GM19099 (cell line): Measurements from ENCODE around the gene BSG.
A peak's percentile ranks its signal among the peaks of the same experiment; 100 is the strongest.

Source experiments
- POLR2A ChIP-seq: IDR thresholded peaks from 3 replicates; pipeline ENCODE4 v1.6.1; 2011; ENCODE audit warnings: low read depth; ENCODE audit not compliant: insufficient read length; ENCODE audit errors: extremely low read depth

Gene BSG

GRCh38 chr19:572140-572742 is at the start of gene BSG:
Gene BSG (plus strand): TSS chr19:572596. CDS start chr19:572635, 39 bp downstream.
- peak; percentile 99 for TF ChIP-seq POLR2A

DNA sequence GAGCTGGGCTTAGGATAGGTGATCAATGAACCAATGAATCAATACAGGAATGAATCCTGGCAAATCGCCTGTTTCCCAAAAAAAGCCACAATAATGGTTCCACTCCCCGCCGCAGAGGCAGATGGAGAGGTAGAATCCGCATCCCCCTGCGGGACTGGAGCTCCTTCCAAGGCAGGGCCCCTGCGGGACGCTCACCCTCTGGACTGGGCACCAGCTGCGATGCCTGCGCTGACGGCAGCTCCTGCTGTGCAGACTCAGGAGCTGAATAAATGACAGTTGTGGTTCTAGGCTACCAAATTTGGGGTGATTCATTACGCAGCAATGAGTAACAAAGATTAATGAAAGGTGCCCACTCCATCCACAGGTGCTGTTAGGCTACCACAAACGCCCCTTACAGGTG is 49.7 kb upstream of the BSG start:
- no peak for TF ChIP-seq POLR2A

GRCh38 chr19:524062-524674 is 48.2 kb upstream of the BSG start:
- no peak for TF ChIP-seq POLR2A

GRCh38 chr19:525029-525428 is 47.4 kb upstream of the BSG start:
- TF ChIP-seq POLR2A, result no peak

DNA sequence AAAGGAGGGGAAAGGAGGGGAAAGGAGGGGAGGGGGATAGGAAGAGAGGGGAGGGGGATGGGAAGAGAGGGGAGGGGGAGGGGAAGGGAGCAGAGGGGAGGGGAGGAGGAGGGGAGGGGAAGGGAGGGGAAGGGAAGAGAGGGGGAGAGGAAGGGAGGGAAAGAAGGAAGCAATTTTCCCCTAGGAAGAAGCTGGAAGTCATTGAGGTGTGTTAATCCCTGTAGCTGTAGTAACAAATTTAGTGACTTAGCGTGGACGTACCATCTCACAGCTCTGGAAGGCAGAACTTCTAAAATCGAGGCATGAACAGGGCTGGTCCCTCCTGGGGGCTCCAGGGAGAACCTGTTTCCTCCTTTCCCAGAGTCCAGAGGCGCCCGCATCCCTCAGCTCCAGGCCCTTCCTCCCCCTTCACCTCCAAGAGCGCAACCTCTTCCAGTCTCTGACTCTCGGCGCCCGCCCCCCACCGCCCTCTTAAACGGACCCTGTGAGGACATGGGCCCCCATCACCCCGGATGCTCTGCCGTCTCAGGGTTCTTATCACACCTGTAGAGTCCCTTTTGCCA is 46.5 kb upstream of the BSG start:
- TF ChIP-seq POLR2A, result no peak

GRCh38 chr19:530134-531008 is 42.0 kb upstream of the BSG start:
- TF ChIP-seq POLR2A, result no peak

- TF ChIP-seq POLR2A, result no peak
Observed at GRCh38 chr19:531009-531752, 41.2 kb upstream of the BSG start.

DNA sequence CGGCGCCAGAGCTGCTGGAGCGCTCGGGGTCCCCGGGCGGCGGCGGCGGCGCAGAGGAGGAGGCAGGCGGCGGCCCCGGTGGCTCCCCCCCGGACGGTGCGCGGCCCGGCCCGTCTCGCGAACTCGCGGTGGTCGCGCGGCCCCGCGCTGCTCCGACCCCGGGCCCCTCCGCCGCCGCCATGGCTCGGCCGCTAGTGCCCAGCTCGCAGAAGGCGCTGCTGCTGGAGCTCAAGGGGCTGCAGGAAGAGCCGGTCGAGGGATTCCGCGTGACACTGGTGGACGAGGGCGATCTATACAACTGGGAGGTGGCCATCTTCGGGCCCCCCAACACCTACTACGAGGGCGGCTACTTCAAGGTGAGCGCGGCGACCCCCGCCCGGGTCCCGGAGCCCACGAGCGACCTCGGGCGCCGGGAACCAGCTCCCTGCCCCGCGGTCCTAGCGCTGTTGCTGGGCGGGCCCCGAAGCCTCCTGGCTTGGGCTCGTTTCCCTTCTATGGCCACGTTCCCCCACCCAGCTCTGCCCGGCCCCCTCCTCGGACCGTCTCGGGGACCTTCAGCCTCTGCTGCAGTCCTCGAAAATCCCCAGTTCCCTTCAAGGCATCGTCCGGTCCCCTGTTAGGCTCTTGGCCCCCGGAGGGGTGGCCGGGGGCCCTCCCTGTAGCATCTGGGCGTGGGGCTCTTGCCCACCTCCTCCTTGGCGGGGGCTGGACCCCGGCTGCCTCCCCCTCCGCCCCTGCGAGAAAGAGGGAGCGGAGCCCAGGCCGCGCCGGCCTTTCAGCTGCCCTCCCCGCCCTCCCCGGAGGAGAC is 40.4 kb upstream of the BSG start, which contains the start of gene CDC34:
Gene CDC34 (plus strand): TSS at position 8 of the 808 bp plus-strand sequence. CDS start 172 bp downstream, at position 180.
- TF ChIP-seq POLR2A, result peak; percentile 87

- no peak for TF ChIP-seq POLR2A
Observed at GRCh38 chr19:532561-533363, 39.6 kb upstream of the BSG start.

DNA sequence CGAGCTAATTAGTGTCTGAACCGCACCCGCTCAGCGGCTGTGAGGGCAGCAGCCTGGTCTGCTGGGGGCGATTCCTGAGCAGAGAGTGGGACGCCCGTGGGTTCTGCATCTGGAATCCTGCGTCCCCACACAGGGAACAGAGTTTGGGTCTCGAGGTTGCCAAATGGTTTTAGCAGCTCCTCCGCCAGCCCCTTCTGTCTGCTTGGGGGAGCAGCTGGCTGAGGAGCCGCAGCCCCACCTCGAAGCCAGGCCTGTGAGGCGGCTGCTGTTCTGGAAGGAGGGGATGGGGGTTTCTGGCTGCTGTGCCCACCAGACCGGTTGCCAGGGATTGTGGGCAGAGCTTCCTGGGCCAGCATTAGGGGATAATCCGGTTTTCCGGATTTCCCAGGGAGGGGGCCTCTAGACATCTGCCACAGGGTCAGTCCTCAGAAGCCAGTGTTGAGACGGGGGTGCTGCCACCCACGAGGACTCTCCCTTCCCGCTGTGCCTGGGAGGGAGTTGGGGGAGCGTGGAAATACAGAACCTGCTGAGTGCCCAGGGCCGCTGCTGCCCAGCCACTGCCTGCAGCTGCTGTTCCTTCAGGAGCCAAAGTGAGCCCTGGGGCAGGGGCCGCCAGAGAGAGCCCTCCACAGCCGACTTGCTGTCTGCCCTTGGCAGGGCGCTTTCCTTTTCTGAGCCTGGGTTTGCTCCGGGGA is 38.9 kb upstream of the BSG start:
- no peak for TF ChIP-seq POLR2A

- no peak for TF ChIP-seq POLR2A
Observed at GRCh38 chr19:534088-534487, 38.3 kb upstream of the BSG start.

DNA sequence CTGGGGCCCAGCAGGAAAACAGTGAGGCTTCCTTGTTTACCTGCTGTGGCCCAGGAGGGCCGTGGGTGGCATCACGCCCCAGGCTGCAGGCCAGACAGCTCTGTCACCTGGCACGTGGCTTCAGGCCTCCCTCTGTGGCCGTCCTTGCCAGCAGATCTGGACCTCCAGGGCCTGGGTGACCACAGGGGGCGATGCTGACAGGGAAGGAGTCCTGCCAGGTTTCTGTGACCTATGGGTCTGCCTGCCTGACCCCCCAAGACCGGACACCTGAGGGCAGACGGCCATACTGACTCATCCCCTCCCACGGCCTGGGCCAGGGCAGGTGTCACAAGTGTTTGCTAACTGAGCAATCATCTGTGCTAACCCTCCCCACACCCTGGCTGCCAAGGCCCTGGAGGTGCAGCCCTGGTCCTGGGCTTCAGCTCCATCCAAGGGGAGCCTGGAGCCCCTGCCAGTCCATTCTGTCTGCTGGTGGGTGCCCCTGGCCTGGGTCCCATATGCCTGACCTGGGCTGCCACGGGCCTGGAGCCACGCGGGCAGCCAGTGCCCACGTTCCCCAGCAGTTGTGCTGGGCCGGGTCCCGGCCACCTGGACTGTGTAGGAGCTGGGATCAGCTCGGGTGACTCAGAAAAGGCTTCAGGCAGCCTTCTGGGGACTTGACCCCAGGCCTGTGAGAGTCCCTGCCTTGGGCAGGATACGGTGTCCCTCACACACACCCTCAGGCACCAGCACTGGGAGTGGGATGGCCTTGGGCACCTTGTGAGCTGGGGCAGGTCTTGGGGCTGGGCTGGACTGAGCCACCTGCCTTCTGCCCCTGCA is 37.2 kb upstream of the BSG start:
- no peak for TF ChIP-seq POLR2A
